Measurements from ENCODE around the gene ENKD1.

Gene ENKD1

DNA sequence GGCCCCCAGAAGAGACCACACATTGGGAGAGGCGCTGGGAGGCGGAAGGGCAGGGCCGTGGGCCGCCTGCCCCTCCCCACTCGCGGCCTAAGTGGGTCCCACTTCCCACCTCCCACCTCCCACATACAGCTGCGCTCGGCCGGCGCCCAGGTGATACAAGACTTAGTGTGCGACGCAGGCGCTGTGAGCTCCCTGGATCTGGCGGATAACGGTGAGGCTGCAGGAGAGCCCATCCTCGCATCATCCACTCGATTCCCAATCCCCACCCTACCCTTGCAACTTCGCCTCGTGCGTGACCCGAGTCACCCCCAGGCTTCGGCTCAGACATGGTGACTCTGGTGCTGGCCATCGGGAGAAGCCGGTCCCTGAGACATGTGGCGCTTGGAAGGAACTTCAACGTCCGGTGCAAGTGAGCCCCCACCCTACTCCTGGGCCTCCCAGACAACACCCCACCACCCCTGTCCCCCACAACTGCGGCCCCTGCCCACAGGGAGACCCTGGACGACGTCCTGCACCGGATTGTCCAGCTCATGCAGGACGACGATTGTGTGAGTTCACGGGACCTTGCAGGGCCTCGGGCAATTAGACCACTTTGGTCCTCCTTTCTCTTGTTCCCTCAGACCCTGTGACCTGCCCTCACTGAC lies 17.7 kb downstream of the ENKD1 start:
- ATAC-seq, result no peak

GRCh38 chr16:67648088-67648763 lies 18.3 kb downstream of the ENKD1 start:
- no peak for ATAC-seq

DNA sequence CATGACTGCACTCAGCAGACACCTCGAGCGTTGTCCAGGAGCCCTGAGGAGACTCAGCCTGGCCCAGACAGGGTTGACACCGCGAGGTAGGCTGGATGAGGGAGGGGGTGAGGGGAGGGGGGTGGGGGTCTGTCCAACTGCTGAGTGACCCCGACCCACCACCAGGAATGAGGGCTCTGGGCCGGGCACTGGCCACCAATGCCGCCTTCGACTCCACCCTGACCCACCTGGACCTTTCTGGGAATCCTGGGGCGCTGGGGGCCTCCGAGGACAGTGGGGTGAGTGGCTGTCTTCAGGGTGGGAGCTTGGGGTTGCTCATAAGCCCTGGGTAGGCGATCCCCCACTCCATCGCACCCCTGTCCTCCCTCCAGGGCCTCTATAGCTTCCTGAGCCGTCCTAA lies 18.9 kb downstream of the ENKD1 start:
- ATAC-seq, result no peak

DNA sequence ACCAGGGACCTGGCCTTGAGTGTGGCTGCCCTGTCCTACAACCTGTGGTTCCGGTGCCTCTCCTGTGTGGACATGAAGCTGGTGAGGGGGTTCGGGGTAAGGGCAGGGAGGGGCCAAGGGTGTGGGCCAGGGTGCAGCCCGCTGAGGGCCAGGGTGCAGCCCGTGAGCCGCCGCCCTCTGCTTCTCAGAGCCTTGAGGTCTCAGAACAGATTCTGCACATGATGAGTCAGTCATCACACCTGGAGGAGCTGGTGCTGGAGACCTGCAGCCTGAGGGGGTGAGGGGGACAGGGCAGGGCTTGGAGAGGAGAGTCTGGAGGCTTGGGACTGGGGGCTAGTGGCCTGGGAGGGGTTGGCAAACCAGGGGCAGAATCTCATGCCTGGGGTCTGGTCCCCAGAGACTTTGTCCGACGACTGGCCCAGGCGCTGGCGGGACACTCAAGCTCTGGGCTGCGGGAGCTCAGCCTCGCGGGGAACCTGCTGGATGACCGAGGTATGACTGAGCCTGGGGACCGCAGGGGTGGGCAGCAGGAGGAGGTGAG lies 19.4 kb downstream of the ENKD1 start:
- ATAC-seq, result no peak

DNA sequence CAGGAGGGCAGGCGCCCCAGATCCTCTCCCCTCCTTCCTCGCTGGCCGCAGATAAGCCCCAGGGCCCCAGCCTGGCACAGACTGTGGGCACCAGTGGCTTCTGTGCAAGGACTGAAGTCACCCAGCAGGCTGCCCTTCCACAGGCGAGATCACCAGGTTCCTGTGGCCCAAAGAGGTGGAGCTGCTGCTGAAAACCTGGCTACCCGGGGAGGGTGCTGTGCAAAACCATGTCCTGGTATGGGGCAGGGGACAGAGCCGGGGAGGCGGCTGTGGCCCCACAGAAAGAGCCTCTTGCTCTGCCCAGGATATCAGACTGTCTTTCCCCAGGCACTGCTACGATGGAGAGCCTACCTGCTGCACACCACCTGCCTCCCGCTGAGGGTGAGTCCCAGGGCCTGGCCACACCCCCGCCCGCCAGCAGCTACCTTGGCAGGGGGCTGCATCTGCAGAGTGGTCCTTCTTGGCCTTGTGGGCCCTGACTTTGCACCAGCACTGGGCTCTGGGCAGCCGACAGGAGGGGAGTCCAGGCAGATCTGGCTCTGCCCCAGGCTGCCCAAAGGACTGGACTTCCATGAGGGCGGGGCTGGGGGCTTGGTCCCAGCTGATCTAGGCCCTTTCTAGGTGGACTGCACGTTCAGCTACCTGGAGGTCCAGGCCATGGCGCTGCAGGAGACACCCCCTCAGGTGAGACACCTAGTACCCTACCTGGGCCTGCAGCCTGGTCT lies 21.0 kb downstream of the ENKD1 start:
- peak in 1 of 2 donors; percentile 5 for ATAC-seq

- ATAC-seq, result no peak
Observed at GRCh38 chr16:67644038-67644437, 22.5 kb downstream of the ENKD1 start.

DNA sequence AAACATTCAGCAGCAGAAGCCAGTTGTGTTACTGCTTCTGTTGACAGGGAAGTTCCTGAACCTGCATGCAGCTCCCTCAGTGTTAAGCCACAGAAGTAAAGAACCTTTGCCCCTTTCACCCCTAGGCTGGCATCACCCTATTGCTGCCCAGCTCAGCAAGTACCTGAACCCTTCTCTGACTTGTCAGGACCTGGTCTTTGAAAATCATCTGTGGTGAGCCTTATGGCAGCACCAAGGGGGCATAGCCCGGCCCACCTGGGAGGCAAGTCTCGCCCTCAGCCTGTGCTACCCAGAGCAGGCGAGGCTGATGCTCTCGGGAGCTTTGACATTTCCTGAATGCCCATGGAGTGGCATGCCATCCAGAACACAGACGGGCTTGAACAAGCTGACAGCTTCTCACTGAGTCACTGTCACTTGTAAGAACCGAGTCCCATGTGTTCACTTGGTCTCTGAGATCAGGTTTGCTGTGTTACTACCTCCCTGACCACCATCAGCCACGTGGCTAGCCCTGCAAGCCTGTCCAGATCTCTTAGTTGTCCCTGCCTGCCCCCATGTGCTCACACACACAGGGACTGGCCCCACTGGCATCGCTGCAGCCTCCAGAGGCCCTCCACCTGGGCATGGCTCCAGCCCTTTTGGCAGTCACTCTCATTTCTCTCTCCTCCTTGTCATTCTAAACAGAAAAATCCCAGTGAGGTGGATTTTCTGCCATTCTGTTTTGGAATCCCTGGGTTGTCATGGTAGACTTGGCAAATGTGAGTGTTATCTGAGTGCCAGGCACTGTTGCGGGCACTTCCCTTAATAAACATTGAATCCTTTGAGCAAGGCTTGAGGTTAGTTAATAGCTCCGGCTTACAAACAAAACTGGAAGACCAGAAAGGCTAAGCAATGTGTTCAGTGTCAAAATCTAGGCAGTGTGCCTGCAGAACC lies 24.5 kb downstream of the ENKD1 start:
- no peak for ATAC-seq

DNA sequence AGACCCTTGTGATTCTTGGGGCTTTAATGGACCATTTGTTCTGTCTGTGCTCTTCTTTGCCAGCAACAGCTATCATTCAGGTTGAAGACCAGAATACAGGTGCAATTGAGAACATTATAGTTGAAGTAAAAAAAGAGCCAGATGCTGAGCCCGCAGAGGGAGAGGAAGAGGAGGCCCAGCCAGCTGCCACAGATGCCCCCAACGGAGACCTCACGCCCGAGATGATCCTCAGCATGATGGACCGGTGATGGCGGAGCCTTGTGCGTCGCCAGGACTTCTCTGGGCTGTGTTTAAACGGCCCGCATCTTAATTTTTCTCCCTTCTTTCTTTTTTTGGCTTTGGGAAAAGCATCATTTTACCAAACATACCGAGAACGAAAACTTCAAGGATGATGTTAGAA lies 28.9 kb downstream of the ENKD1 start:
- ATAC-seq, result no peak

GRCh38 chr16:67636713-67637112 lies 29.8 kb downstream of the ENKD1 start:
- no peak for ATAC-seq

GRCh38 chr16:67632415-67633172 lies 34.0 kb downstream of the ENKD1 start:
- no peak for ATAC-seq

DNA sequence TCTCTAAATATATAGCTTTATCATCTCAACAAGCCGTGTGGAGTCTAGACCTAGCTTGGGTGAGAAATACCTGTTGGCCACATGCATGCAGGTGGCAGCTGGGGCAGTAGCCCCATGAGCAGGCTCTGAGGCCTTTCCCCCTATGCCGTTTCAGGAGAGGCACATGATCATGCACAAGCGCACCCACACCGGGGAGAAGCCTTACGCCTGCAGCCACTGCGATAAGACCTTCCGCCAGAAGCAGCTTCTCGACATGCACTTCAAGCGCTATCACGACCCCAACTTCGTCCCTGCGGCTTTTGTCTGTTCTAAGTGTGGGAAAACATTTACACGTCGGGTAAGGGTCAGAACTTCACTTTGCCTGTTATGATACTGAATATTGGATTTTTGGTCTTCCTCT lies 38.3 kb downstream of the ENKD1 start:
- no peak for ATAC-seq

DNA sequence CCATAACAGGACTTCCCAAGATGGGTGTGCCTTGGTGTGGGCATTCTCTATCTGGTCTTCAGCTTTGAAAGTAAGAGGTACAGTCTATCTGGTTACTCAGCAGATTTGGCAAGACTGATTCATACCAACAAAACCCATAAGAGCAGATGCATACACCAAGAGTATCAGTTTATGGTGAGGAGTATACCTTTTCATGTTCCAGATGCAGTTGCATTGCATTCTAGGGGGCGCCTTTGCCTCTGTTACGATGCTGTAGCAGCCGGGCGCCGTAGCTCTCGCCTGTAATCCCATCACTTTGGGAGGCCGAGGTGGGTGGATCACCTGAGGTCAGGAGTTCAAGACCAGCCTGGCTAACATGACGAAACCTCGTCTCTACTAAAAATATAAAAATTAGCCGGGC lies 52.7 kb downstream of the ENKD1 start:
- no peak for ATAC-seq
